ENCODE data around the gene WDR27.
"Not testable (repeated sequence)": the region's sequence is repeated elsewhere in the genome, so short reads cannot be mapped to it uniquely, and the experiment has no call there.

WDR27 gene

GRCh38 chr6:169491482-169491881 is 210.3 kb downstream of the WDR27 start:
- DNase-seq (ENCODE audit: low read depth in 1 of 2, low spot score in 1 of 2), result no peak

- no peak for DNase-seq (ENCODE audit: low read depth in 1 of 2, low spot score in 1 of 2)
Observed at GRCh38 chr6:169490830-169491229, 211.0 kb downstream of the WDR27 start.

GRCh38 chr6:169490246-169490641 is 211.6 kb downstream of the WDR27 start:
- no peak for DNase-seq (ENCODE audit: low read depth in 1 of 2, low spot score in 1 of 2)

GRCh38 chr6:169489563-169490245 is 212.1 kb downstream of the WDR27 start:
- DNase-seq (ENCODE audit: low read depth in 1 of 2, low spot score in 1 of 2), result no peak

GRCh38 chr6:169487579-169488436 is 214.0 kb downstream of the WDR27 start:
- no peak for DNase-seq (ENCODE audit: low read depth in 1 of 2, low spot score in 1 of 2)

GRCh38 chr6:169479783-169480495 is 221.9 kb downstream of the WDR27 start:
- DNase-seq (ENCODE audit: low read depth in 1 of 2, low spot score in 1 of 2), result no peak

- DNase-seq (ENCODE audit: low read depth in 1 of 2, low spot score in 1 of 2), result no peak
Observed at GRCh38 chr6:169474362-169474761, 227.5 kb downstream of the WDR27 start.

GRCh38 chr6:169473663-169474062 is 228.2 kb downstream of the WDR27 start:
- DNase-seq (ENCODE audit: low read depth in 1 of 2, low spot score in 1 of 2), result no peak

GRCh38 chr6:169472786-169473416 is 228.9 kb downstream of the WDR27 start:
- DNase-seq (ENCODE audit: low read depth in 1 of 2, low spot score in 1 of 2), result no peak

- DNase-seq (ENCODE audit: low read depth in 1 of 2, low spot score in 1 of 2), result no peak
Observed at GRCh38 chr6:169470790-169471189, 231.0 kb downstream of the WDR27 start.

GRCh38 chr6:169469028-169469427 is 232.8 kb downstream of the WDR27 start:
- DNase-seq (ENCODE audit: low read depth in 1 of 2, low spot score in 1 of 2), result no peak

- not testable (repeated sequence) for DNase-seq (ENCODE audit: low read depth in 1 of 2, low spot score in 1 of 2)
Observed at GRCh38 chr6:169467755-169468154, 234.1 kb downstream of the WDR27 start.

GRCh38 chr6:169466256-169466655 is 235.6 kb downstream of the WDR27 start:
- not testable (repeated sequence) for DNase-seq (ENCODE audit: low read depth in 1 of 2, low spot score in 1 of 2)

- DNase-seq (ENCODE audit: low read depth in 1 of 2, low spot score in 1 of 2), result no peak
Observed at GRCh38 chr6:169457762-169458161, 244.1 kb downstream of the WDR27 start.

GRCh38 chr6:169456840-169457239 is 245.0 kb downstream of the WDR27 start:
- DNase-seq (ENCODE audit: low read depth in 1 of 2, low spot score in 1 of 2), result no peak

GRCh38 chr6:169455470-169455869 is 246.4 kb downstream of the WDR27 start:
- no peak for DNase-seq (ENCODE audit: low read depth in 1 of 2, low spot score in 1 of 2)

GRCh38 chr6:169454872-169455204 is 247.0 kb downstream of the WDR27 start:
- DNase-seq (ENCODE audit: low read depth in 1 of 2, low spot score in 1 of 2), result no peak

- no peak for DNase-seq (ENCODE audit: low read depth in 1 of 2, low spot score in 1 of 2)
Observed at GRCh38 chr6:169454204-169454871, 247.5 kb downstream of the WDR27 start.

- DNase-seq (ENCODE audit: low read depth in 1 of 2, low spot score in 1 of 2), result no peak
Observed at GRCh38 chr6:169452869-169453620, 248.8 kb downstream of the WDR27 start.
